Stomach smooth muscle (tissue), 2 donors: ENCODE measurements around the gene GNLY.
"Not testable (repeated sequence)": the region's sequence is repeated elsewhere in the genome, so short reads cannot be mapped to it uniquely, and the experiment has no call there.

Experiments
- H3K27ac ChIP-seq: one replicate; pipeline ENCODE4 v1.7.0; 2013; ENCODE audit warnings: mild to moderate bottlenecking, low read length, inconsistent platforms
- H3K27me3 ChIP-seq, 2 donors: one replicate each; pipeline ENCODE4 v1.7.0; 2013; ENCODE audit warnings: low read length in 2 of 2; ENCODE audit not compliant: insufficient read depth in 2 of 2, control insufficient read depth in 1 of 2
- H3K36me3 ChIP-seq, 2 donors: one replicate each; pipeline ENCODE4 v1.7.0; 2013; ENCODE audit warnings: low read length in 2 of 2; ENCODE audit not compliant: control insufficient read depth in 2 of 2, insufficient read depth in 2 of 2
- H3K4me1 ChIP-seq: one replicate; pipeline ENCODE4 v1.7.0; 2013; ENCODE audit warnings: low read length; ENCODE audit not compliant: control insufficient read depth, insufficient read depth
- H3K4me3 ChIP-seq, 2 donors: one replicate each; pipeline ENCODE4 v1.7.0; 2013; ENCODE audit warnings: low read length in 2 of 2
- H3K9ac ChIP-seq, 2 donors: one replicate each; pipeline ENCODE4 v1.7.0; 2013; ENCODE audit warnings: low read length in 2 of 2, mild to moderate bottlenecking in 1 of 2
- H3K9me3 ChIP-seq, 2 donors: one replicate each; pipeline ENCODE4 v1.7.0; 2013; ENCODE audit warnings: low read length in 2 of 2; ENCODE audit not compliant: control insufficient read depth in 2 of 2
- donor health status: healthy.
- donor health status: Pancreatic carcinoma.

GNLY gene

DNA sequence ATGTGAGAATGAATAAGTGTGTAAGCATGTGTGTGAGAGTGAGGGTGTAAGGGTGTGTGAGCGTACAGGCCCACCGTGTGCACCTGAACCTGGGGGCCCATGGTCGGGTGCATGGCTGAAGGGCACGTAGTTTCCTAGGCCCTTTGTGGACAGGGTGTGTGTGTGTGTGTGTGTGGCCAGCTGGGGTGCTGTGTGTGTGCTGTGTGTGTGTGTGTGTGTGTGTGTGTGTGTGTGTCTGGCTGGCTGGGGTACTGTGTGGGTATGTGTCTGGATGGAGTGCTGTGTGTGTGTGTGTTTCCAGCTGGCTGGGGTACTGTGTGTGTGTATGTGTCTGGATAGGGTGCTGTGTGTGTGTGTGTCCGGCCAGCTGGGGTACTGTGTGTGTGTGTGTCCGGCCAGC is 28.1 kb upstream of the GNLY start:
- Histone ChIP-seq H3K4me3 (no peak overlapping the region), H3K9me3 (no peaks in the 10 kb centered on the region), H3K36me3 (no peaks in the 10 kb centered on the region), H3K4me1 (peaks cover 2% of the 10 kb centered on the region), H3K27ac (no peak overlapping the region), H3K9ac (no peak overlapping the region), H3K27me3 (no peaks in the 10 kb centered on the region)

DNA sequence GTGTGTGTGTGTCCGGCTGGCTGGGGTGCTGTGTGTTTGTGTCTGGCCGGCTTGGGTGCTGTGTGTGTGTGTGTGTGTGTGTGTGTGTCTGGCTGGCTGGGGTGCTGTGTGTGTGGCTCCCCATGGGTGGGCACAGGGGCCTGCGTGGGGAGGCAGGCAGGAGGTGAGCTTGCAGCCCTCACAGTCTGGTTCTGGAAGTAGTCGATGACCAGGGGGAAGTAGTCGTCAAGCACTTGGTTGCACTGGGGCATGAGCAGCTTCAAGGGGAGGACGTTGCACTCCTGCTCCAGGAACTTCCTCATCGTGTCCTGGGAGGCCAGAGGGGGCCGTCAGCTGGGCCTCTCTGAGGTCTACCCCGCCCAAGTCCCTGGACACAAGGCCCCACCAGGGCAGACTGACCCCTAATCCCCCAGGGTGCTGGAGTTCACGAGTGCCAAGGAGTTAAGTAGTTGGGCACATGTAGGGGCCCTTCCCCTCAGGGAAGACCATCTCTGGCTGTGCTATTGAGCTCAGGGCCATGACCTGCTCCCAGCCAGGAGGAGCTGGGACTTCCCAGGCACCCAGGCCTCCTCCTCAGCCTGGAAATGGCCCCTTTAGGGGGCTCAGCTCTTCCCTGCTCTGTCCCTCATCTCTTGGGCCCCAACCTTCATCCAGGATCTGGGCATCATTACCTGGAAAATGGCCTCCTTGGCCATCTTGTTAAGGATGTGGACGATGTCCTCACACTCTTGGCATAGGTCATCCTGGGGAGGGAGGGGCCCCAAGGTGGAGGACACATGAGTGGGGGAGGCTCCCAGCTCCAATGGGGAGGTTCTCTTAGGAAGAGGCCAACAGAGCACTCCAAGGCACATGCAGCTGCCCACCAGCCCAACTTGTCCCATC is 27.5 kb upstream of the GNLY start:
- H3K27ac ChIP-seq, result no peak overlapping the region
- no peaks in the 10 kb centered on the region for H3K27me3 ChIP-seq
- no peak overlapping the region for H3K4me3 ChIP-seq
- no peaks in the 10 kb centered on the region for H3K4me1 ChIP-seq
- H3K9ac ChIP-seq, result no peak overlapping the region
- no peaks in the 10 kb centered on the region for H3K36me3 ChIP-seq
- no peaks in the 10 kb centered on the region for H3K9me3 ChIP-seq

DNA sequence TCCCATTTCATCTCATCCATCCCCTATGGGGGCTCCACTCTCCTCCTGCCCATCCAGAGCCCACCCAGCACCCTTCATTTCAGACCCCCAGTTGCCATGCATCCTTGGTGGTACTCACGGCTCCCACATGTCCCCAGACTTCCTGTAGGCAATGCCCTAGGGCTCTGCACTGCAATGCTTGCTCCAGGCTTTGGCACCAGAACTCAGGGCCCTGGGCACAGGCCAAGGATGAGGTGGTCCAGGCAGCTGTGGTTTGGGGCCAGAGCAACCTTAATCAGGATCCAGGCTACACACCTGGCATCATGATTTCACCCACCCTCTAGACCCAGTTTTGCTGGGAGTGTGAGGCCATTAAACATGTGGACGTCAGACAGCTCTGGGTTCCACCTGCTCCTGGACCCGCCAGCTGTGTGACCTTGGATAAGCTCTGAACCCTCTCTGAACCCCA is 26.6 kb upstream of the GNLY start:
- Histone ChIP-seq H3K4me1 (no peaks in the 10 kb centered on the region), H3K9ac (no peak overlapping the region), H3K9me3 (no peaks in the 10 kb centered on the region), H3K4me3 (no peak overlapping the region), H3K36me3 (no peaks in the 10 kb centered on the region), H3K27me3 (no peaks in the 10 kb centered on the region), H3K27ac (no peak overlapping the region)

DNA sequence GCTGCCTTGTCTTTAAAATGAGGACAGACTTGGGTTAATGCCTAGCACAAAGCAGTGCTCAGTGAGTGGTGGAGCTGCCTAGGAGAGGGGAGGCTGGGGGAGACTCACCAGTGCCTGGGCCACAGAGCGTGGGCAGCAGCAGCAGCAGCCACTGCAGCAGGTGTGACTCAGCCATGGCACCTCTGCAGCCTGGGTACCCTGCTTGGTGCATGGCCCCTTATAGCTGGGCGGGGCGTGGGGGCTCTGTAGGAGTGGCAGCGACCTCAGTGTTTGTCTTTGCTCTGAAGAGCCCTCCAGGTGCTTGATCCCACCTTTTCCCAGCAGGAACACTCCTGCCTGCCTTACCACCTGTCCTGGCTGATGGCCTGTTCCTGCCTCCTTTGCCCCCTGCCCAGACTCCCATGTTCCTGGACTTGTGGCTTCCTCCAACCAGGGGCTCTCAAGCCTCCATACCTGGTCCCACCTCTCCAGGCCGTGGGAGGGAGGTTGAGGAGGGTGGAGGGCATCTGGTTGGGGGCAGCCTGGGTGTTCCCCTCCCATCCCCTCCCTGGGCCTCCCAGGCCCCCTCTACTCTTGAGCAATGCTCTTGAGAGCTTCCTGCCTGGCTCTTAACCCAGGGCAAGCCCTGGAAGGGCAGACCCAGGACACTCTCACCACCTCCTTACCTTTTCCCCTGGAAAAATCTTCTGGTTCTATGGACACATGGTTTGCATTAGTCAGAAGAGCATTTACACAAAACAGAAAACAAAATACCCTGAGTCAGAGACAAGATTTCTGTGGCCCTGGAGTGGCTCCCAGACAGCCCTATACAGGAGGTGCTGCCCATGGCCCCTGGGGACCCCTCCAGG is 25.9 kb upstream of the GNLY start, which contains the start of gene SFTPB:
TSS of gene SFTPB (minus strand) at position 191 of the 848 bp plus-strand sequence. CDS start at position 175, 16 bp downstream.
- no peaks in the 10 kb centered on the region for H3K27me3 ChIP-seq
- H3K27ac ChIP-seq, result no peak within 1 kb of the TSS
- H3K36me3 ChIP-seq, result no peaks in the 10 kb centered on the region
- H3K9ac ChIP-seq, result no peak within 1 kb of the TSS
- H3K4me3 ChIP-seq, result no peak within 1 kb of the TSS
- H3K9me3 ChIP-seq, result no peaks in the 10 kb centered on the region
- no peaks in the 10 kb centered on the region for H3K4me1 ChIP-seq

DNA sequence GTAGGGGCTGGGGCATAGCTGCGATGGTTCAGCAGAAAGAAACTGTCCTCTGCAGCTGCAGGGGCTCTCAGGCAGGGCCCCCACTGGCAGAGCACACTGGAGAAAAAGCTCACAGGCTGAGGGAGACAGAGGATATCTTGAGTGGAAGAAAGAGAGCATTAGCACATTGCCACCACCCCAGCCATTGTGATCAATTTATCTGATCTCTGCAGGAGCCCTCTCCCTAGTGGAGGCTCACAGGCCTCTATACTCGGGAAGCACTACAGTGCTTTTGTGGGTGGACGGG is 25.4 kb upstream of the GNLY start:
- Histone ChIP-seq H3K27me3 (no peaks in the 10 kb centered on the region), H3K36me3 (no peaks in the 10 kb centered on the region), H3K4me3 (no peak overlapping the region), H3K27ac (no peak overlapping the region), H3K9ac (no peak overlapping the region), H3K4me1 (no peaks in the 10 kb centered on the region), H3K9me3 (no peaks in the 10 kb centered on the region)

DNA sequence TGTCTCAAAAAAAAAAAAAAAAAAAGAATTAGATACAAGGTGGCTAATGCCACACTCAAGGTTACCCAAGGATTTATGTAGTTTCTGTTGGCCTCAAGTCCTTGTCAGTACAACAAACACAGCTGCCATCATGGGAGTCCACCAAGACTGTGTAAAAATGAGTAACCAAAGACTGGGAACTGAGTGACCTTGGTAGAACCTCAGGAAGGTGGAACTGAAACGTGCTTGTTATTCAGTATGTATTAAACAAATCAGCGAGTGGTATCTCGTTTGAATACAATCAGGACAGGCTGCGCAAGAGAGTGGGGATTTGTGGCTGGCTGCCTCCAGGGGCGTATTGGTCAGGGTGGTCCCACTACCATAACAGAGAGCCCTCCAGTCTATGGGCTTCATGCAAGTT is 24.6 kb upstream of the GNLY start:
- Histone ChIP-seq H3K9ac (no peak overlapping the region), H3K9me3 (no peaks in the 10 kb centered on the region), H3K4me1 (no peaks in the 10 kb centered on the region), H3K27ac (no peak overlapping the region), H3K27me3 (no peaks in the 10 kb centered on the region), H3K4me3 (no peak overlapping the region), H3K36me3 (no peaks in the 10 kb centered on the region)

DNA sequence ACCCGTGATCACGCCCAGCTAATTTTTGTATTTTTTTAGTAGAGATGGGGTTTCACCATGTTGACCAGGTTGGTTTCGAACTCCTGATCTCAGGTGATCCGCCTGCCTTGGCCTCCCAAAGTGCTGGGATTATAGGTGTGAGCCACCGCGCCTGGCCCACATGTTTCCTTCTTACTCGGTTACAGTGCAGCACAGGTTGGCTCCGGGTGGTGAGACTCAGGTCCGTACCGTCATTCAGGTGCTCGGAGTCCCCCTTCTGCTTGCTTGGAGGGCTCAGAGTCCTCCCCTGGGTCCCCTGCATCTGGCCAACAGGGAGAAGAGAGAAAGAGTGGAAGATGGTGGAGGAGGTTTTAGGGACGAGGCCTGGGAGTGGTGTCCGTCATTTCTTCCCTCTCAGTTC is 23.7 kb upstream of the GNLY start:
- not testable (repeated sequence) for H3K9ac ChIP-seq, H3K27ac ChIP-seq, H3K4me1 ChIP-seq, H3K27me3 ChIP-seq, H3K9me3 ChIP-seq, H3K4me3 ChIP-seq, H3K36me3 ChIP-seq

DNA sequence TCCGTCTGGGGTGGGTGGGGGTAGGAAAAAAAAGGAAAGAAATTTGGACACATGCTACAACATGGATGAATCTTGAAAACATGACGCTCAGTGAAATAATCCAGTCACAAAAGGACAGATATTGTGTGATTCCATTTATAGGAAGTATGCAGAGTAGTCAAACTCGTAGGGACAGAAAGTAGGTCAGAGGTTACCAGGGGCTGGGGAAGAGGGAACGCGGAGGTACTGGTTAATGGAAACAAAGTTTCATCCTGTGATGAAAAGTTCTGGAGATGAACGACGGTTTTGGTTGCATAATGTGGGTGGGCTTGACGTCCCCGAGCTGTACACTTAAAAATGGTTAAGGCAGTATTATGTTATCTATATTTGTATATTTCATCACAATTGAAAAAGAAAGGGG is 21.7 kb upstream of the GNLY start:
- Histone ChIP-seq H3K36me3 (no peaks in the 10 kb centered on the region), H3K9me3 (no peaks in the 10 kb centered on the region), H3K4me3 (no peak overlapping the region), H3K27ac (no peak overlapping the region), H3K27me3 (no peaks in the 10 kb centered on the region), H3K4me1 (no peaks in the 10 kb centered on the region), H3K9ac (no peak overlapping the region)

DNA sequence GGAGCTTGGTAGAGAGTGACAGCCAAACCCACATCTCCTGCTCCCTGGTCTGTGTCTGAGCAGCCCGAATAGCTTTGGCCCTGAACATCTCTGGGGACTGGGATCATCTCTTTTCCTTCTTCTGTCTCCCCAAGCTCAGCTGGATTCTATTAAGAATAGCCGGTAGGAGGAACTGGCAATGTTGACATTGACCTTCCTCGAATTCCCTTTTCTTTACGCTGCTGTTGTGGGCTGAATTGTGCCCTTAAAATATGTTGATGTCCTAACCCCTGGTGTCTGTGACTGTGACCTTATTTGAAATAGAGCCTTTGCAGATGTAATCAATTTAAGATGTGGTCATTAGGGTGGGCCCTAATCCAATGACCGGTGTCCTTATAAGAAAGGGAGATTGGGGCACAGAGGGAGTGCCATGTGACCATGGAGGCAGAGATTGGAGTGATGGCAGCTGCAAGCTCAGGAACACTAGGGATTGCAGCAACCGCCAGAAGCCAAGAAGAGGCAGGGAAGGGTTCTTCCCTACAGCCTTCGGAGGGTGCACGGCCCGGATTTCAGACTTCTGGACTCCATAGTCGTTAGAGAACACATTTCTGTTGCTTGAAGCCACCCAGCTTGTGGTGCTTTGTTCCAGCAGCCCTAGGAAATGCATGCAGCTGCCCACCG is 20.3 kb upstream of the GNLY start:
- Histone ChIP-seq H3K9ac (no peak overlapping the region), H3K4me1 (peaks cover under 1% of the 10 kb centered on the region), H3K27me3 (no peaks in the 10 kb centered on the region), H3K27ac (no peak overlapping the region), H3K36me3 (no peaks in the 10 kb centered on the region), H3K4me3 (no peak overlapping the region), H3K9me3 (no peaks in the 10 kb centered on the region)

DNA sequence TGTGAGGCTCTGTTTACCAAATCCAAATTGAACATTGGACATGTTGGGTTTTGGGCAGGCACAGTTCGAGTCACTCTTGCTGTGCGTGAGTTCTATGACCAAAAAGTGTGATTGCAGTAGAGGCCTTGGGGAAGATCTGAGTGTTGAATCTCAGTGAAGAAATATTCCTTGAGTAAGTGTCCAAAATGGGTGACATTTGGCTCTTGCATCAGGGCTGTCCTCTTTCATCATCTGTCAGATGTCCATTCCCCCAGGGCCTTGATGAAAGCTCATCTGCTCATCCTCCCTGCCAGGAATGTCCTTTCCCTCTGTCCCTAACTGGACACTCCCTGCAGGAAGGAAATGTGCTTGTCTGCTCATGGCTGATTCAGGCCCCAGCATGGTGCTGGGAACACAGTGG is 19.7 kb upstream of the GNLY start:
- H3K27me3 ChIP-seq, result no peaks in the 10 kb centered on the region
- H3K9me3 ChIP-seq, result no peaks in the 10 kb centered on the region
- no peak overlapping the region for H3K9ac ChIP-seq
- H3K27ac ChIP-seq, result no peak overlapping the region
- H3K4me3 ChIP-seq, result no peak overlapping the region
- no peaks in the 10 kb centered on the region for H3K36me3 ChIP-seq
- H3K4me1 ChIP-seq, result peaks cover 7% of the 10 kb centered on the region
